Endothelial cell of umbilical vein (primary cell): ENCODE results near the gene MLH1. TPM values are rescaled to one million over a fixed set of nuclear protein-coding genes. Genes with fewer than 3 reads are reported as not detected.

Experiments
- BruUV-seq: library from RNA; stranded (reverse); fragments of 400-500 nt; replicated peaks from 2 replicates; lab custom pipeline; 2021; lab: Mats Ljungman, UMichigan
- CTCF ChIA-PET: fragments of 300-600, 350-600 bp; sonication (Branson Sonifier 250); formaldehyde crosslinking; loops from one replicate; lab custom pipeline; 2021; ENCODE audit warnings: antibody characterized with exemption, inconsistent platforms; lab: Charles Lee
- POLR2A ChIA-PET: fragments of 300-600, 350-600 bp; sonication (Branson Sonifier 250); formaldehyde crosslinking; loops from one replicate; lab custom pipeline; 2021; ENCODE audit warnings: antibody characterized with exemption, inconsistent platforms; lab: Charles Lee
- DNase-seq: peaks from one replicate; pipeline ENCODE4 v3.0.0-alpha.2; 2011; ENCODE audit warnings: low read depth, low spot score
- FAIRE-seq: peaks from 2 replicates; lab custom pipeline; 2011; peaks lifted over from hg19 to GRCh38; lab: Jason Lieb, UNC
- H2AFZ ChIP-seq: 2 replicates; pipeline ENCODE4 v1.6.0; 2012; ENCODE audit warnings: low read depth, low read length, control low read depth, inconsistent platforms
- H3K27ac ChIP-seq: 2 replicates; pipeline ENCODE4 v1.5.1; 2011; ENCODE audit warnings: low read depth, mild to moderate bottlenecking, control low read depth, low read length, moderate library complexity; ENCODE audit not compliant: insufficient read depth
- H3K27me3 ChIP-seq, 2 experiments: 2 replicates each; pipeline versions ENCODE4 v1.6.0 to v1.6.1; 2011; ENCODE audit warnings: low read length in 2 of 2, mixed read lengths in 1 of 2; ENCODE audit not compliant: control insufficient read depth in 2 of 2, insufficient read depth in 2 of 2
- H3K36me3 ChIP-seq, 2 experiments: 2 replicates in 1 of 2; 3 replicates in 1 of 2; pipeline ENCODE4 v1.5.1; 2011; ENCODE audit warnings: low read length in 2 of 2, mild to moderate bottlenecking in 1 of 2, moderate library complexity in 1 of 2; ENCODE audit not compliant: control insufficient read depth in 2 of 2, insufficient read depth in 2 of 2; ENCODE audit errors: extremely low read depth in 1 of 2
- H3K4me1 ChIP-seq: 3 replicates; pipeline ENCODE4 v1.5.1; 2011; ENCODE audit warnings: mild to moderate bottlenecking, low read length; ENCODE audit not compliant: control insufficient read depth, insufficient read depth; ENCODE audit errors: extremely low read depth
- H3K4me2 ChIP-seq: 2 replicates; pipeline ENCODE4 v1.6.1; 2011; ENCODE audit warnings: low read length, control low read depth, mixed read lengths; ENCODE audit not compliant: insufficient read depth
- H3K4me3 ChIP-seq, 3 experiments: fragments of 200-600 bp in 1 of 3; sonication (generic), shearing (Covaris generic) in 1 of 3; replicated peaks in 1 of 3; 2 replicates each; pipeline ENCODE4 v1.5.1; 2011 to 2016; ENCODE audit warnings: control low read depth in 3 of 3, low read length in 3 of 3, mild to moderate bottlenecking in 2 of 3, inconsistent platforms in 1 of 3, low read depth in 1 of 3, moderate library complexity in 1 of 3; ENCODE audit not compliant: insufficient read depth in 1 of 3
- H3K79me2 ChIP-seq: 2 replicates; pipeline ENCODE4 v1.6.0; 2012; ENCODE audit warnings: low read length, inconsistent platforms; ENCODE audit not compliant: control insufficient read depth, insufficient read depth
- H3K9ac ChIP-seq: replicated peaks from 2 replicates; pipeline ENCODE3; 2011; ENCODE audit warnings: low read length, control low read depth; ENCODE audit not compliant: insufficient read depth; ENCODE audit errors: extremely low read depth
- H3K9me1 ChIP-seq: replicated peaks from 3 replicates; pipeline ENCODE4 v1.6.0; 2011; ENCODE audit warnings: mild to moderate bottlenecking, low read length; ENCODE audit not compliant: control insufficient read depth, insufficient read depth; ENCODE audit errors: extremely low read depth
- H3K9me3 ChIP-seq: replicated peaks from 2 replicates; pipeline ENCODE4 v1.5.1; 2012; ENCODE audit warnings: low read length, inconsistent platforms; ENCODE audit not compliant: control insufficient read depth, insufficient read depth
- H4K20me1 ChIP-seq: replicated peaks from 2 replicates; pipeline ENCODE3; 2011; ENCODE audit warnings: mild to moderate bottlenecking, low read length; ENCODE audit not compliant: control insufficient read depth, insufficient read depth; ENCODE audit errors: extremely low read depth
- EZH2 ChIP-seq: IDR thresholded peaks from 2 replicates; pipeline ENCODE4 v1.6.1; 2012; ENCODE audit warnings: borderline replicate concordance, low read depth, mild to moderate bottlenecking, moderate library complexity, low read length, inconsistent platforms; ENCODE audit not compliant: severe bottlenecking
- FOS ChIP-seq: IDR thresholded peaks from 2 replicates; pipeline ENCODE4 v1.6.1; 2011; ENCODE audit warnings: mild to moderate bottlenecking, low read length, moderate library complexity, borderline replicate concordance; ENCODE audit not compliant: insufficient read depth
- JUN ChIP-seq: IDR thresholded peaks from 2 replicates; pipeline ENCODE4 v1.6.1; 2011; ENCODE audit warnings: borderline replicate concordance, low read depth; ENCODE audit not compliant: insufficient read length, insufficient read depth
- MYC ChIP-seq: IDR thresholded peaks from one replicate; pipeline ENCODE4 v1.6.1; 2011; ENCODE audit warnings: mild to moderate bottlenecking, low read depth, low read length
- POLR2A ChIP-seq: IDR thresholded peaks from 2 replicates; pipeline ENCODE4 v1.6.1; 2012; ENCODE audit warnings: low read depth, mild to moderate bottlenecking, control low read depth, low read length
- POLR2AphosphoS5 ChIP-seq: IDR thresholded peaks from 2 replicates; pipeline ENCODE4 v1.6.1; 2012; ENCODE audit warnings: low read depth, mild to moderate bottlenecking, control low read depth, low read length, moderate library complexity; ENCODE audit not compliant: insufficient read depth
- dilution Hi-C: fragments of 300-500 bp; cut with MboI; formaldehyde crosslinking; loops from one replicate; pipeline ENCODE4 v1.15.0; 2019; ENCODE audit warnings: low sequenced_read_pairs; ENCODE audit not compliant: extremely low pct_ligation_motif_present
- intact Hi-C: fragments of 100-400 bp; cut with micrococcal nuclease; formaldehyde crosslinking; loops from one replicate; pipeline ENCODE4 v1.10.0; 2022
- polyA plus RNA-seq, 4 experiments: library from polyadenylated mRNA; depleted of rRNA in 3 of 4; stranded (reverse) in 3 of 4; unstranded in 1 of 4; fragments of >200 nt; gene quantifications; 2 replicates each; pipeline versions ENCODE4 v1.2.1 to v1.2.3, GENCODE V29; 2011 to 2012; ENCODE audit warnings: missing spikeins in 1 of 4
- total RNA-seq: library from RNA; stranded (reverse); gene quantifications from 2 replicates; pipeline ENCODE4 v1.2.3, GENCODE V29; 2021
- TF ChIP-seq, protein P1 (sequence below): IDR thresholded peaks from 2 replicates; pipeline ENCODE4 v1.6.1; 2011; ENCODE audit not compliant: insufficient read depth, insufficient read length

MLH1 gene
- total and polyA plus RNA-seq, 2 donors (not counting 3 experiments of a cell fraction or from before 2014, with no cell fraction given), result 22.2 to 32.9 TPM

DNA sequence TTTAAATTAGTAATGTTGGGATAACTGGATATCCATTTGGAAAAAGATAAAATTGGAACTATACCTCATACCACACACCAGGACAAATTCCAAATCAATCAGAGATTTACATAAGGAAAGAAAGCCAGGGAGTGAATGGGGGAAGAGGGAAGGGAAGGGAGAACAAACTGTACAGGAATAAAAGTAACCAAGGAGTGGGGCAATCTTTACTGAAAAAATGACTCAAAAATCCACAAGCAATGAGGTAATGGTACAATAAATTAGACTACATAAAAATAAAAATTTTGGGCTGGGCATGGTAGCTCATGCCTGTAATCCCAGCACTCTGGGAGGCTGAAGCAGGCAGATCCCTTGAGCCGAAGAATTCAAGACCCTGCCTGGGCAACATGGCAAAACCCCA lies 82.6 kb downstream of the MLH1 start:
- H2AFZ ChIP-seq, result no peak overlapping the region
- H3K4me2 ChIP-seq, result no peak overlapping the region
- H3K79me2 ChIP-seq, result no peaks in the 10 kb centered on the region
- H3K36me3 ChIP-seq, result peaks cover 1 to 9% of the 10 kb centered on the region in 2 experiments
- no peaks in the 10 kb centered on the region for H3K9me1 ChIP-seq
- dilution Hi-C loops (no loop called here), intact Hi-C loops (no loop called here)
- no peak overlapping the region for H3K9ac ChIP-seq
- FAIRE-seq, result no peak
- no peaks in the 10 kb centered on the region for H3K9me3 ChIP-seq
- H3K4me1 ChIP-seq, result peaks cover 11% of the 10 kb centered on the region
- no peak overlapping the region for H3K27ac ChIP-seq
- no peaks in the 10 kb centered on the region for H4K20me1 ChIP-seq
- no TSS peak for BruUV-seq
- no peaks in the 10 kb centered on the region for H3K27me3 ChIP-seq
- no peak overlapping the region for H3K4me3 ChIP-seq
- POLR2A ChIA-PET, result no interaction called here
- DNase-seq, result no peak
- CTCF ChIA-PET, result no interaction called here
- TF ChIP-seq JUN (no peak), POLR2A (no peak)

DNA sequence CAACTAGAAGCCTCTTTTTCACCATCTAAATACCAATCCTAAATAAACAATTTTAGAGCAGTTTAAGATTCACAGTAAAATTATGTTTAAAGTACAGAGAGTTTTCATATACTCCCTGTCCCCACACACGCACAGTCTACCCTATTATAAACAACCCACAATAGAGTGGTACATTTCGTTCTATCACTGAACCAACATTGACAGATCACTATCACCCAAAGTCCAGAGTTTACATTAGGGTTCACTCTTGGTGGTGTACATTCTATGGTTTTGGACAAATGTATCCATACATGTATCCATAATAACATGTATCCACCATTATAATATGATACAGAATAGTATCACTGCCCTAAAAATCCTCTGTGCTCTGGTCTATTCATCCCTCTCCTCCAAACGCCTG lies 89.0 kb downstream of the MLH1 start:
- Histone ChIP-seq H3K27ac (no peak overlapping the region), H4K20me1 (no peaks in the 10 kb centered on the region), H3K4me2 (no peak overlapping the region), H3K9ac (no peak overlapping the region), H3K4me3 (no peak overlapping the region), H3K36me3 (peaks cover 0 to 2% of the 10 kb centered on the region in 2 experiments), H3K27me3 (no peaks in the 10 kb centered on the region), H3K9me1 (no peaks in the 10 kb centered on the region), H3K4me1 (no peaks in the 10 kb centered on the region), H3K9me3 (no peaks in the 10 kb centered on the region), H2AFZ (no peak overlapping the region), H3K79me2 (peaks cover 5% of the 10 kb centered on the region)
- CTCF ChIA-PET, result no interaction called here
- TF ChIP-seq, protein P1, sequence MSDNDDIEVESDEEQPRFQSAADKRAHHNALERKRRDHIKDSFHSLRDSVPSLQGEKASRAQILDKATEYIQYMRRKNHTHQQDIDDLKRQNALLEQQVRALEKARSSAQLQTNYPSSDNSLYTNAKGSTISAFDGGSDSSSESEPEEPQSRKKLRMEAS, result no peak
- TF ChIP-seq MYC, result no peak
- no peak for TF ChIP-seq FOS
- TF ChIP-seq EZH2, result no peak
- TF ChIP-seq POLR2AphosphoS5, result no peak
- BruUV-seq, result no TSS peak
- FAIRE-seq, result no peak
- POLR2A ChIA-PET, result interaction anchor here (0.6 kb wide), 1 partner anchor 171 kb away, joined by 5 read pairs; no protein-coding TSS in a partner anchor
- dilution Hi-C loops (no loop called here), intact Hi-C loops (no loop called here)
- DNase-seq, result no peak
